Stimulated activated naive B cell treated with anti-CD40 and anti-IgM and Interleukin-4, amounts not matched to agents 10 μg/mL and 1 μg/mL and 100 μg/mL, for 72 hours (primary cell): Measurements from ENCODE around the gene CCDC33.

Source experiments
- ATAC-seq, 2 donors: fragments of 150-1000 bp; cut with Tn5 transposase; replicated peaks; 2 replicates each; pipeline ENCODE4 v1.10.0; 2021; ENCODE audit warnings: moderate library complexity in 1 of 2
- DNase-seq: peaks from one replicate; pipeline ENCODE4 v3.0.0; 2021
- H3K27ac Mint-ChIP-seq: one replicate; pipeline ENCODE4 v1.8.0; 2022; ENCODE audit warnings: mild to moderate bottlenecking, mixed read lengths
- H3K27me3 Mint-ChIP-seq, 2 donors: one replicate each; pipeline ENCODE4 v1.8.0; 2022; ENCODE audit warnings: mixed read lengths in 2 of 2
- H3K36me3 Mint-ChIP-seq, 2 donors: one replicate each; pipeline ENCODE4 v1.8.0; 2022; ENCODE audit warnings: mixed read lengths in 2 of 2, mild to moderate bottlenecking in 1 of 2
- H3K4me1 Mint-ChIP-seq, 2 donors: one replicate each; pipeline ENCODE4 v1.8.0; 2022; ENCODE audit warnings: mixed read lengths in 2 of 2, mild to moderate bottlenecking in 1 of 2
- H3K4me3 Mint-ChIP-seq, 2 donors: one replicate each; pipeline ENCODE4 v1.8.0; 2022; ENCODE audit warnings: mild to moderate bottlenecking in 2 of 2, mixed read lengths in 2 of 2, moderate library complexity in 1 of 2
- H3K9me3 Mint-ChIP-seq, 2 donors: one replicate each; pipeline ENCODE4 v1.8.0; 2022; ENCODE audit warnings: mixed read lengths in 2 of 2, mild to moderate bottlenecking in 1 of 2

The CCDC33 gene

GRCh38 chr15:74202452-74203401 lies 33.4 kb upstream of the CCDC33 start, which contains the start of gene STRA6:
Gene STRA6 (minus strand): TSS chr15:74202787. CDS start chr15:74202267, 520 bp downstream.
- no peak within 1 kb of the TSS for H3K4me3 Mint-ChIP-seq
- H3K27me3 Mint-ChIP-seq: peaks cover 6 to 36% of the 10 kb centered on the region in 2 donors
- no peak within 1 kb of the TSS for H3K27ac Mint-ChIP-seq
- H3K36me3 Mint-ChIP-seq: no peaks in the 10 kb centered on the region
- ATAC-seq (no peak), DNase-seq (no peak)
- no peaks in the 10 kb centered on the region for H3K4me1 Mint-ChIP-seq
- no peaks in the 10 kb centered on the region for H3K9me3 Mint-ChIP-seq

DNA sequence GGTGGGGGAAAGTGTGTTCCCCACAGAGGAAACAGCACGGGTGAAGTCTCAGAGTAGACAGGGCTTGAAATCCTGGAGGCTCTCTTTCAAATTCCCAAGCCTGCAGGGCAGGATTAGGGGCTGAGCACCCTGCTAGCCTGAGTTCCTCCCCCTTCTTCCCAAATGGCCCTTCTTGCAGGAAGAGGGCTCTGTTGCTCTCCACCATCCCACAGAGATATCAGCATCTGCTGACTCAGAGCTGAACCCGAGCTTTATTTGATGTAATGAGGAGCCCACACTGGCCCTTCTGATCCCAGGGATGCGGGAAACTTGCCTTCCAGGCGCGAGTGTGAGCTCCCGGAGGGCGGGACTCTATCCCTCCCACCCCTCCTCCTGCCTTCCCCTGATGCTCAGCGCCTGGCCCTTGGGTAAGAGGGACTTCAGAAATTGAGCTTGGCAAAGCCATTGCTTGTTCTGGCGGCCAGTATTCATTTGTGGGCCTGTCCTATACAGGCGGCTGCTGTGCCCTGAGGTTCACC lies 32.2 kb upstream of the CCDC33 start:
- Mint-ChIP-seq H3K4me1 (no peaks in the 10 kb centered on the region), H3K4me3 (no peak overlapping the region), H3K27ac (no peak overlapping the region), H3K27me3 (peaks cover 14 to 43% of the 10 kb centered on the region in 2 donors), H3K9me3 (no peaks in the 10 kb centered on the region), H3K36me3 (no peaks in the 10 kb centered on the region)
- DNase-seq (no peak), ATAC-seq (no peak)

- Mint-ChIP-seq H3K27me3 (peaks cover 14 to 52% of the 10 kb centered on the region in 2 donors), H3K36me3 (no peaks in the 10 kb centered on the region), H3K4me1 (no peaks in the 10 kb centered on the region), H3K27ac (no peak overlapping the region), H3K9me3 (no peaks in the 10 kb centered on the region), H3K4me3 (no peak overlapping the region)
- ATAC-seq (no peak), DNase-seq (no peak)
Measured at GRCh38 chr15:74205582-74205947, 30.6 kb upstream of the CCDC33 start.

DNA sequence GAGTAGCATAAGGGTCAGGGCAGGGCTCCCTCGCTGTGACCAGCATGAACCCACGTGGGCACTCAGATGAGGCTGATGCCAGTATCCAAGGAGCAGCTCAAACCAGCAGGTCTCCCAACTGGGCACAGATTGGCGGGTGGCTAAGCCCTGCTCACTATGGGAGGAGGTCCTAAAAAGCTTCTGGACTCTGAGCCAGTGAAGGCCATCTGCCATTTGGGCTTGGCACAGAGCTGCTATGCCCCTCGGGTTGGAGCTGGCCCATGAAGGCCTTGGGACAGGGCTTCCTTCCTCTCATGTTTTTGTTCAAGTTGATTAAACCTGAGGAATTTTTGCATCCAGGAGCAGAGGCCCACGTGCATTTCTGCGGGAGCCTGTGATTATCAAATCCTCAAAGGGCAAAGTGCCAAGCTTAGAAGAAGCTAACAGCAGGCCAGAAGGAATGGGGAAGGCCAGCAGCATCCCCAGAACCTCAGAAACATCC lies 29.3 kb upstream of the CCDC33 start:
- DNase-seq: no peak
- Mint-ChIP-seq H3K4me1 (no peaks in the 10 kb centered on the region), H3K27me3 (peaks cover 17 to 42% of the 10 kb centered on the region in 2 donors), H3K27ac (no peak overlapping the region), H3K4me3 (no peak overlapping the region), H3K9me3 (no peaks in the 10 kb centered on the region), H3K36me3 (no peaks in the 10 kb centered on the region)
- ATAC-seq: no peak

DNA sequence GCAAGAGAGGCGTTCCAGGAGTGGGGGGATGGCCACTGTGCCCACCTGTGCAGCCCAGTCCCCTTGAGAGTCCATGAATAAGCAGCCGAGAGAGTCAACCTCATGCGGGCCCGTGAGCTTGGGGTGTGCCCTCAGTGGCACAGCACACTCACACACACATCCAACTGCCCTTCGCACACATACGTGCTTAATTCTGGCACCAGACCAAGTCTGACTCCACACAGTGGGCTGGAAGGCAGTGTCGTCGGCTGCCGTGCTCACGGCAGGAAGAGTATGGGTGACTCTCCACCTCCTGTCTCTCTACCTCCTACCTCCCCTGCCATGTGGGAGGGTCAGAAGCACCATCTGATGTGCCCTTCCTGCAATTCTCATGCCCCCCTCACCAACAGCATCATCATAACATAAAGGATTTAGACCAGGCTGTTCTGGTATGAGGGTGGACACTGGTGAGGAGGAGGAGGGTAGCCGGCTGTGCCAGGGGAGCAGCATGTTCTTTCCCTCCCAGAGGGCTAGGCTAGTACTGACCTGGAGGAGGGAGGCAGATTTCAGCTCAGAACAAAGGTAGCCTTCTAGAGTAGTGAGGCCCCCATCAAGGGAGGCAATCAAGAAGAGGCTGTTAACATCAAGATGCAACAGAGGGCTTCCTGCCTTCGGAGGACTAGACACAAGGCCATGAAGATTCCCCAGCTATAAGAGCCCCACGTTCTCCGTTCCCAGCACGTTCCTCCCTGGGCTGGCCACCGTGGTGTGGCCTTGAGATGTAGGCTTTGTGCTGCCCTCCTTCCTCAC lies 28.3 kb upstream of the CCDC33 start:
- no peaks in the 10 kb centered on the region for H3K4me1 Mint-ChIP-seq
- no peak for ATAC-seq
- peaks cover 18 to 38% of the 10 kb centered on the region in 2 donors for H3K27me3 Mint-ChIP-seq
- no peaks in the 10 kb centered on the region for H3K9me3 Mint-ChIP-seq
- no peaks in the 10 kb centered on the region for H3K36me3 Mint-ChIP-seq
- H3K27ac Mint-ChIP-seq: no peak overlapping the region
- no peak for DNase-seq
- H3K4me3 Mint-ChIP-seq: no peak overlapping the region

DNA sequence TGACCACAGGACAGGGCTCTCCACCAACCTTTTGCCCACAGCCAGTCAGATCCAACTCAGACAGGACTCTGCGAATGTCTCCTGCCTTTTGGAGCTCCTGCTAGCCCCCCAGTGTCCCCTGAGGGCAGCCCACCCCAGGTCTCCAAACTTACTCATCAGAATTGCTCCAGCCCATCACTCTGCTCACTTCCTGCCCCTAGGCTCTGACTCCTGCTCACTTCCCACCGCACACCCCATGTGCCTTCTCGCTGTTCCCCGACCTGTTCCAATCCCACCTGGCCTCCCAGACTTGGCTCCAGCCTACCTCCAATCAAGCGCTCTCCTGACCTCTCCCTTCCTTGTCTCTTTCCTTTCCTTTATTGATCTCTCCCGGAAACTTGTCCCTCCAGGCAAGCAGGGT lies 27.6 kb upstream of the CCDC33 start:
- peaks cover 18 to 31% of the 10 kb centered on the region in 2 donors for H3K27me3 Mint-ChIP-seq
- DNase-seq: no peak
- no peak overlapping the region for H3K27ac Mint-ChIP-seq
- H3K4me1 Mint-ChIP-seq: no peaks in the 10 kb centered on the region
- H3K9me3 Mint-ChIP-seq: no peaks in the 10 kb centered on the region
- H3K36me3 Mint-ChIP-seq: no peaks in the 10 kb centered on the region
- no peak overlapping the region for H3K4me3 Mint-ChIP-seq
- ATAC-seq: no peak

- Mint-ChIP-seq H3K27me3 (peaks cover 18 to 28% of the 10 kb centered on the region in 2 donors), H3K36me3 (no peaks in the 10 kb centered on the region)
Measured at GRCh38 chr15:74208901-74209559, 27.1 kb upstream of the CCDC33 start.

DNA sequence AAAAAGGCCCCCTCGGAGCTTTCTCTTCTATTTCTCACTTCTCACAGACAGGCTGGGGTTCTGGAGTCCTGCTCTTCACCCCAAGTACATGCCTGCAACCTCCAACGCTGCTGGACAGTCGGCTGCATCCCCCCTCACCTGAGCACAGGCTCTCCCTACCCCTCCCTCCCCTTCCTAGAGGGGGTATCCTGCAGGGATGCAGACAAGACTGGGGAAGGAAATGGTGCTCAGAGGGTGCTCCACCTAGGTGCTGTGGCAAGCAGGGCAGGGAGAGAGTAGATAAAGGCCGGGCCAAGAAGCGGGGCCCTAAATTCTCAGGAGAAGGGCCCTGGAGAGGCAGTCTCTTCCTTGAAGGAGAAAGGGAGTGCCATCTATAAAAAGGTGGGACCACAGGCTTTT lies 26.6 kb upstream of the CCDC33 start:
- no peak for ATAC-seq
- H3K27me3 Mint-ChIP-seq: peaks cover 18 to 28% of the 10 kb centered on the region in 2 donors
- no peak for DNase-seq
- H3K4me1 Mint-ChIP-seq: no peaks in the 10 kb centered on the region
- H3K9me3 Mint-ChIP-seq: no peaks in the 10 kb centered on the region
- H3K36me3 Mint-ChIP-seq: no peaks in the 10 kb centered on the region
- H3K4me3 Mint-ChIP-seq: no peak overlapping the region
- H3K27ac Mint-ChIP-seq: no peak overlapping the region

More at GRCh38 chr15:74208901-74209559, 27.1 kb upstream of the CCDC33 start:
- Mint-ChIP-seq H3K9me3 (no peaks in the 10 kb centered on the region), H3K4me3 (no peak overlapping the region), H3K4me1 (no peaks in the 10 kb centered on the region), H3K27ac (no peak overlapping the region)
- no peak for DNase-seq
- no peak for ATAC-seq

DNA sequence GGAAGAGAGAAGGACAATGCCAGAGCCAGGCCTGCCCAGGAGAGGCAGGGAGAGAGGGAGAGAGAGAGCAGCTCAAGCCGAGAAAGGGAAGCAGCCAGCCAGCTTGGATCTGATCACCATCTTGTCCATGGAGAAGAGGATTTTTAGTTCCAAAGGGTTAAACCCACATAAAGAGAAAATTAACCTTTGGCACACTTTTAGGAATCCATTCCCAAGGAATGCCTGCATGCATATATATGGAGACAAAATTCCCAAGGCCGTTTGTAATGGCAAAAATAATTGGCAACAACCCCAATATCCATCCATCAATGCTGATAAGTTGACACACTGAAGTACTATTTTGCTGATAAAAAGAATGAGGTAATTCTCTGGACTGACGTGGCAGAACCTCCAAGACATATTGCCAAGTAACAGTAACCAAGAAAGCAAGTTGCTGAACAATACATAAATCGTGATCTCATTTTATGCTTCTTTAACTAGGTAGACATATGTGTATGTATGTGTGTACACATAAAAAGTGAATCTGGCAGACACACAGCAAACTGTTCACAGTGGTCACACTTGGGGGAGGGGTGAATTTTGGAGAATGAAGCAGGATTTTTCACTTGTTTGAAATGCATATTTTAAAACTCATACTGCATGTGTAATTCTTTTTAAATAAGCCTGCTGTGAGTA lies 26.0 kb upstream of the CCDC33 start:
- Mint-ChIP-seq H3K27ac (no peak overlapping the region), H3K4me1 (no peaks in the 10 kb centered on the region), H3K9me3 (no peaks in the 10 kb centered on the region), H3K36me3 (peaks cover 0 to 1% of the 10 kb centered on the region in 2 donors), H3K4me3 (no peak overlapping the region), H3K27me3 (peaks cover 22 to 28% of the 10 kb centered on the region in 2 donors)
- DNase-seq (no peak), ATAC-seq (no peak)

- peaks cover 22 to 32% of the 10 kb centered on the region in 2 donors for H3K27me3 Mint-ChIP-seq
- no peaks in the 10 kb centered on the region for H3K4me1 Mint-ChIP-seq
- no peak overlapping the region for H3K4me3 Mint-ChIP-seq
- H3K36me3 Mint-ChIP-seq: peaks cover 0 to 1% of the 10 kb centered on the region in 2 donors
- DNase-seq (no peak), ATAC-seq (no peak)
- H3K9me3 Mint-ChIP-seq: no peaks in the 10 kb centered on the region
- H3K27ac Mint-ChIP-seq: no peak overlapping the region
Measured at GRCh38 chr15:74210729-74211128, 25.4 kb upstream of the CCDC33 start.

DNA sequence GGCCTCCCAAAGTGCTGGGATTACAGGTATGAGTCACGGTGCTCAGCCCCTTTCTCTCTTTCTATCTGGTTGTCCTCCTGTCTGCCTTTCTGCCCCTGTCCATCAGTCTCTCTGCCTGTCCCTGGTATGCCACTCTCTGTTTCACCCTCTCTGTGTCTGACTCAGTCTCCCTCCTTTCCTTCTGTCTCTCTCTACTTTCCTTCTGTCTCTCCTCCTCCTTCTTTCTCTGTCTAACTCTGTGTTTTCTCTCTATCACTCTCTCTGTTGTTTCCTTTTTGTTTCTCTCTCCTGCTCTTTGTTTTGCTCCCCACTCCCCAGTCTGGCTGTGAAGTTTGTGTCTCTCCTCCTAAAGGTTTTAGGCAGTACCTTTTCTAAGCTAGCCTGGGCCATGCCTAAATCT lies 24.5 kb upstream of the CCDC33 start:
- Mint-ChIP-seq H3K4me3 (no peak overlapping the region), H3K27ac (no peak overlapping the region), H3K27me3 (peaks cover 16 to 32% of the 10 kb centered on the region in 2 donors), H3K9me3 (no peaks in the 10 kb centered on the region), H3K4me1 (no peaks in the 10 kb centered on the region), H3K36me3 (peaks cover 0 to 1% of the 10 kb centered on the region in 2 donors)
- DNase-seq: no peak
- no peak for ATAC-seq

- Mint-ChIP-seq H3K9me3 (no peaks in the 10 kb centered on the region), H3K27ac (no peak overlapping the region), H3K27me3 (peaks cover 16 to 35% of the 10 kb centered on the region in 2 donors), H3K4me1 (no peaks in the 10 kb centered on the region), H3K4me3 (no peak overlapping the region), H3K36me3 (peaks cover 0 to 1% of the 10 kb centered on the region in 2 donors)
- no peak for ATAC-seq
- DNase-seq: no peak
Measured at GRCh38 chr15:74212494-74212893, 23.6 kb upstream of the CCDC33 start.

DNA sequence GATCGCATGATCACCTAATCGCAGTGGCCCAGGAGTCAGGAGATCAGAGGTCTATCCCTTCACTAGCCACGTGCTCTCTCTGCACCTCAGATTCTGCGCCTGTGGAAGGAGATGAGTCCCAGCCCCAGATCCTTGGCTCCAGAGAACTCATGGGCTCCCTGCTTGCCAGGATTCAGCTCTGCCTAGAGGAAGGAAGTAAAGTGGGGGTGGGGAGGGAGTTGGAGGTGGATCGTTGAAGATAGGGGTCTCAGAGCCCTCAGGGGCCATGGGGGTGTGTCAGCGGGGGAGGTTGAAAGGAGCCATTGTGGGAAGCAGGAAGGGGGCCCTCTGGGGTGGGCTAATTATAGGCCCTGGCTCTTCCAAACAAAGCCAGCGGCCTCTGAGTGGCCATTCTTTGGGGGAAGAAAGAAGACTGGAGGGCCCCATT lies 22.3 kb upstream of the CCDC33 start:
- Mint-ChIP-seq H3K4me1 (no peaks in the 10 kb centered on the region), H3K36me3 (peaks cover 0 to 1% of the 10 kb centered on the region in 2 donors), H3K27ac (no peak overlapping the region), H3K4me3 (no peak overlapping the region), H3K27me3 (peaks cover 13 to 29% of the 10 kb centered on the region in 2 donors), H3K9me3 (no peaks in the 10 kb centered on the region)
- ATAC-seq (no peak), DNase-seq (no peak)
